Esophagus muscularis mucosa (tissue), 4 donors: ENCODE measurements around the gene DPP4. TPM values are rescaled to one million over a fixed set of nuclear protein-coding genes. Genes with fewer than 3 reads are reported as not detected.
"Not testable (repeated sequence)": the region's sequence is repeated elsewhere in the genome, so short reads cannot be mapped to it uniquely, and the experiment has no call there.

Experiments
- DNase-seq: peaks from one replicate; pipeline ENCODE4 v3.0.0-alpha.2; 2017; ENCODE audit errors: extremely low spot score
- H3K27ac ChIP-seq, 4 donors: fragments of 200-600 bp; sonication (generic); replicated peaks in 1 of 4; 1 replicate in 3 of 4; 2 replicates in 1 of 4; pipeline ENCODE4 v1.5.1; 2016 to 2019; ENCODE audit warnings: mild to moderate bottlenecking in 1 of 4
- H3K27me3 ChIP-seq, 4 donors: fragments of 200-600 bp; sonication (generic); one replicate each; pipeline versions ENCODE4 v1.5.1 to v1.6.0; 2016 to 2019
- H3K36me3 ChIP-seq, 4 donors: fragments of 200-600 bp; sonication (generic); one replicate each; pipeline ENCODE4 v1.5.1; 2016 to 2019
- H3K4me1 ChIP-seq, 4 donors: fragments of 200-600 bp; sonication (generic); one replicate each; pipeline ENCODE4 v1.5.1; 2016 to 2019
- H3K4me3 ChIP-seq, 4 donors: fragments of 200-600 bp; sonication (generic); 1 replicate in 2 of 4; 2 replicates in 2 of 4; pipeline ENCODE4 v1.5.1; 2016 to 2019; ENCODE audit warnings: mild to moderate bottlenecking in 4 of 4, moderate library complexity in 1 of 4
- H3K9me3 ChIP-seq, 4 donors: fragments of 200-600 bp; sonication (generic); 1 replicate in 3 of 4; 2 replicates in 1 of 4; pipeline ENCODE4 v1.5.1; 2016 to 2019
- EP300 ChIP-seq: sonication (generic); formaldehyde crosslinking; IDR thresholded peaks from one replicate; pipeline ENCODE4 v1.6.1; 2017; ENCODE audit warnings: antibody characterized with exemption
- POLR2A ChIP-seq: fragments of 450-650 bp; IDR thresholded peaks from one replicate; pipeline ENCODE4 v1.6.1; 2017; ENCODE audit warnings: antibody characterized with exemption, moderate library complexity, mild to moderate bottlenecking, low read depth
- POLR2AphosphoS5 ChIP-seq, 2 donors: sonication (generic); formaldehyde crosslinking; IDR thresholded peaks; one replicate each; pipeline ENCODE4 v1.6.1; 2017; ENCODE audit warnings: antibody characterized with exemption in 2 of 2
- WGBS: methylation state at CpG from one replicate; pipeline ENCODE4 v1.1.5; 2018; 5-methylcytosine and 5-hydroxymethylcytosine counted together
- intact Hi-C: fragments of 100-400 bp; cut with DNase I; formaldehyde crosslinking; loops from one replicate; pipeline ENCODE4 v1.15.1; 2023
- total RNA-seq, 4 donors: library from RNA; depleted of rRNA; stranded (reverse); fragments of >200 nt; gene quantifications; one replicate each; pipeline versions ENCODE4 v1.1.0 to v1.2.1, GENCODE V29; 2016
- TF ChIP-seq, protein P1 (sequence below), 3 experiments: fragments of 200-600 bp in 2 of 3; fragments of 450-650 bp in 1 of 3; sonication (generic) in 2 of 3; IDR thresholded peaks; one replicate each; pipeline ENCODE4 v1.5.1; 2017 to 2019; ENCODE audit warnings: antibody characterized with exemption in 3 of 3, mild to moderate bottlenecking in 2 of 3, moderate library complexity in 1 of 3

The DPP4 gene
- total RNA-seq, 4 donors from 2014 or later: 2.2 to 4.1 (median 2.8) TPM

- no peaks in the 10 kb centered on the region for H3K4me1 ChIP-seq
- no peaks in the 10 kb centered on the region for H3K9me3 ChIP-seq
- intact Hi-C loops: no loop called here
- no peak overlapping the region for H3K27ac ChIP-seq
- no peak overlapping the region for H3K4me3 ChIP-seq
- WGBS: 60% methylated on average over 3 of the region's 3 CpGs
- H3K36me3 ChIP-seq: no peaks in the 10 kb centered on the region
- DNase-seq: no peak
- no peaks in the 10 kb centered on the region for H3K27me3 ChIP-seq
- TF ChIP-seq POLR2A (no peak), POLR2AphosphoS5 (IDR thresholded peaks at IDR 0.05) (no peak), EP300 (no peak)
- TF ChIP-seq, protein P1, sequence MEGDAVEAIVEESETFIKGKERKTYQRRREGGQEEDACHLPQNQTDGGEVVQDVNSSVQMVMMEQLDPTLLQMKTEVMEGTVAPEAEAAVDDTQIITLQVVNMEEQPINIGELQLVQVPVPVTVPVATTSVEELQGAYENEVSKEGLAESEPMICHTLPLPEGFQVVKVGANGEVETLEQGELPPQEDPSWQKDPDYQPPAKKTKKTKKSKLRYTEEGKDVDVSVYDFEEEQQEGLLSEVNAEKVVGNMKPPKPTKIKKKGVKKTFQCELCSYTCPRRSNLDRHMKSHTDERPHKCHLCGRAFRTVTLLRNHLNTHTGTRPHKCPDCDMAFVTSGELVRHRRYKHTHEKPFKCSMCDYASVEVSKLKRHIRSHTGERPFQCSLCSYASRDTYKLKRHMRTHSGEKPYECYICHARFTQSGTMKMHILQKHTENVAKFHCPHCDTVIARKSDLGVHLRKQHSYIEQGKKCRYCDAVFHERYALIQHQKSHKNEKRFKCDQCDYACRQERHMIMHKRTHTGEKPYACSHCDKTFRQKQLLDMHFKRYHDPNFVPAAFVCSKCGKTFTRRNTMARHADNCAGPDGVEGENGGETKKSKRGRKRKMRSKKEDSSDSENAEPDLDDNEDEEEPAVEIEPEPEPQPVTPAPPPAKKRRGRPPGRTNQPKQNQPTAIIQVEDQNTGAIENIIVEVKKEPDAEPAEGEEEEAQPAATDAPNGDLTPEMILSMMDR (IDR thresholded peaks at IDR 0.05): no peak
Observed at GRCh38 chr2:161956738-161957137, 117.3 kb downstream of the DPP4 start.

GRCh38 chr2:161955211-161955610 lies 118.8 kb downstream of the DPP4 start:
- intact Hi-C loops: no loop called here

GRCh38 chr2:161954103-161954502 lies 119.9 kb downstream of the DPP4 start:
- Histone ChIP-seq H3K27me3 (no peaks in the 10 kb centered on the region), H3K9me3 (no peaks in the 10 kb centered on the region), H3K36me3 (no peaks in the 10 kb centered on the region), H3K4me1 (no peaks in the 10 kb centered on the region), H3K27ac (no peak overlapping the region), H3K4me3 (no peak overlapping the region)
- TF ChIP-seq, protein P1 (IDR thresholded peaks at IDR 0.05): no peak
- no peak for TF ChIP-seq EP300
- no peak for TF ChIP-seq POLR2A
- no peak for TF ChIP-seq POLR2AphosphoS5 (IDR thresholded peaks at IDR 0.05)
- intact Hi-C loops: no loop called here
- DNase-seq: no peak

More at GRCh38 chr2:161955211-161955610, 118.8 kb downstream of the DPP4 start:
- no peaks in the 10 kb centered on the region for H3K27me3 ChIP-seq
- H3K27ac ChIP-seq: no peak overlapping the region
- TF ChIP-seq, protein P1 (IDR thresholded peaks at IDR 0.05): no peak
- no peak for TF ChIP-seq POLR2AphosphoS5 (IDR thresholded peaks at IDR 0.05)
- no peak for TF ChIP-seq EP300
- no peak for TF ChIP-seq POLR2A
- DNase-seq: no peak
- H3K36me3 ChIP-seq: no peaks in the 10 kb centered on the region
- H3K9me3 ChIP-seq: no peaks in the 10 kb centered on the region
- no peaks in the 10 kb centered on the region for H3K4me1 ChIP-seq
- no peak overlapping the region for H3K4me3 ChIP-seq

- H3K27me3 ChIP-seq, intact Hi-C loops, H3K36me3 ChIP-seq, DNase-seq, H3K27ac ChIP-seq, H3K4me3 ChIP-seq, H3K9me3 ChIP-seq, H3K4me1 ChIP-seq: not testable (repeated sequence)
- 92% methylated on average over 9 of the region's 9 CpGs for WGBS
Observed at GRCh38 chr2:161953367-161953766, 120.6 kb downstream of the DPP4 start.

DNA sequence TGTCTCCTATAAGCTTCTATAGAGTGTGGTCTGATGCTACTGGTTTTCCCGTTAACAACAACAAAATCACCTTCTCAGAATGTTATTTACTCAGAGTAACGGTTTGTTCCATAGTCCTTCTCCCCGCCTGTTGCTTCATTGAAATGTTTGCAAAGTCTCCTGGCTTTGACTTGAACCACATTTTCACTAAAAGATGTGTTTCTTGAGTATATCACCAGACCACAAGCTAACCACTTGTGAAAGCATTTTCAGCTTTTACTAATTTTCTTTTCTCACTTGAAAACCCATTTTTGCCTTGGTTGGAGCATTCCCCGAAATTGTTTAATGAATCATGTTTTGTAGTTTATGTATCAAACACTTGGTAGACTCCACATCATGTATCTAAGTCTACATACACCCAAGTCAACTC lies 121.2 kb downstream of the DPP4 start:
- TF ChIP-seq POLR2A (no peak), POLR2AphosphoS5 (IDR thresholded peaks at IDR 0.05) (no peak), EP300 (no peak)
- TF ChIP-seq, protein P1 (IDR thresholded peaks at IDR 0.05): no peak
- Histone ChIP-seq H3K27ac (no peak overlapping the region), H3K36me3 (no peaks in the 10 kb centered on the region), H3K4me1 (no peaks in the 10 kb centered on the region), H3K9me3 (no peaks in the 10 kb centered on the region), H3K4me3 (no peak overlapping the region), H3K27me3 (no peaks in the 10 kb centered on the region)
- DNase-seq: no peak
- intact Hi-C loops: no loop called here
- 94% methylated on average over 4 of the region's 4 CpGs for WGBS
